Pulmonary artery endothelial cell (primary cell): ENCODE data around the gene PDE6G. TPM values are rescaled to one million over a fixed set of nuclear protein-coding genes. Genes with fewer than 3 reads are reported as not detected.

Experiments
- DNase-seq: peaks from one replicate; pipeline ENCODE4 v3.0.0-alpha.2; 2011; ENCODE audit warnings: low read depth, low spot score
- total RNA-seq: library from RNA; depleted of rRNA; stranded (reverse); fragments of >200 nt; gene quantifications from 2 replicates; pipeline ENCODE4 v1.2.3, GENCODE V29; 2014

PDE6G gene
- total RNA-seq: 0.26 and 0.56 TPM in 2 replicates

GRCh38 chr17:81656118-81656743, at the start of gene PDE6G:
PDE6G (minus strand) TSS chr17:81656542; CDS start chr17:81653305, 3,237 bp downstream.
- no peak for DNase-seq

- no peak for DNase-seq
Observed at GRCh38 chr17:81705518-81706231, 49.3 kb upstream of the PDE6G start.

- DNase-seq: no peak
Observed at GRCh38 chr17:81703747-81704654, 47.7 kb upstream of the PDE6G start.

GRCh38 chr17:81702934-81703746, 46.8 kb upstream of the PDE6G start, which contains the start of gene MRPL12:
MRPL12 (plus strand) TSS chr17:81703367; CDS start chr17:81703502, 135 bp downstream.
- peak; percentile 69 for DNase-seq

- no peak for DNase-seq
Observed at GRCh38 chr17:81701288-81702071, 45.1 kb upstream of the PDE6G start.

- no peak for DNase-seq
Observed at GRCh38 chr17:81700353-81701287, 44.3 kb upstream of the PDE6G start.

GRCh38 chr17:81697261-81698044, 41.1 kb upstream of the PDE6G start:
- no peak for DNase-seq

GRCh38 chr17:81696218-81696941, 40.0 kb upstream of the PDE6G start:
- no peak for DNase-seq

- no peak for DNase-seq
Observed at GRCh38 chr17:81695801-81696200, 39.5 kb upstream of the PDE6G start.

- DNase-seq: no peak
Observed at GRCh38 chr17:81695211-81695610, 38.9 kb upstream of the PDE6G start.

- no peak for DNase-seq
Observed at GRCh38 chr17:81694810-81695209, 38.5 kb upstream of the PDE6G start.

GRCh38 chr17:81693509-81694210, 37.3 kb upstream of the PDE6G start:
- DNase-seq: no peak

- no peak for DNase-seq
Observed at GRCh38 chr17:81691608-81692007, 35.3 kb upstream of the PDE6G start.

GRCh38 chr17:81691196-81691595, 34.9 kb upstream of the PDE6G start:
- DNase-seq: no peak

- DNase-seq: no peak
Observed at GRCh38 chr17:81690549-81690948, 34.2 kb upstream of the PDE6G start.

GRCh38 chr17:81690066-81690465, 33.7 kb upstream of the PDE6G start:
- DNase-seq: no peak

- DNase-seq: no peak
Observed at GRCh38 chr17:81688616-81689015, 32.3 kb upstream of the PDE6G start.
